Measurements from ENCODE around the gene HOXD11. TPM values are rescaled to one million over a fixed set of nuclear protein-coding genes. Genes with fewer than 3 reads are reported as not detected.

HOXD11 gene
- total RNA-seq, 1 donor from 2014 or later: not detected

- no peak overlapping the region for H3K4me3 Mint-ChIP-seq
- H3K4me1 Mint-ChIP-seq: peaks cover 13% of the 10 kb centered on the region
- no peaks in the 10 kb centered on the region for H3K9me3 Mint-ChIP-seq
- H3K27ac Mint-ChIP-seq (ENCODE audit: unreplicated experiment): no peak overlapping the region
- no peak for TF ChIP-seq CTCF (conservative IDR thresholded peaks at IDR 0.05)
- peaks cover 93% of the 10 kb centered on the region for H3K27me3 Mint-ChIP-seq (ENCODE audit: low read depth)
- peaks cover 7% of the 10 kb centered on the region for H3K36me3 Mint-ChIP-seq (ENCODE audit: low read depth)
- no peak for DNase-seq (ENCODE audit: low read depth, low spot score)
Observed at GRCh38 chr2:176107731-176108181, 676 bp downstream of the HOXD11 start.

- no peak for DNase-seq (ENCODE audit: low read depth, low spot score)
- Mint-ChIP-seq H3K27me3 (ENCODE audit: low read depth) (peaks cover 93% of the 10 kb centered on the region), H3K4me1 (peaks cover 13% of the 10 kb centered on the region), H3K36me3 (ENCODE audit: low read depth) (peaks cover 7% of the 10 kb centered on the region), H3K9me3 (no peaks in the 10 kb centered on the region), H3K4me3 (peak overlapping the region; percentile 1), H3K27ac (ENCODE audit: unreplicated experiment) (no peak overlapping the region)
- no peak for TF ChIP-seq CTCF (conservative IDR thresholded peaks at IDR 0.05)
Observed at GRCh38 chr2:176109192-176109901, 2.3 kb downstream of the HOXD11 start.

- no peak overlapping the region for H3K27ac Mint-ChIP-seq (ENCODE audit: unreplicated experiment)
- H3K4me1 Mint-ChIP-seq: peaks cover 13% of the 10 kb centered on the region
- H3K27me3 Mint-ChIP-seq (ENCODE audit: low read depth): peaks cover 93% of the 10 kb centered on the region
- H3K9me3 Mint-ChIP-seq: no peaks in the 10 kb centered on the region
- H3K4me3 Mint-ChIP-seq: no peak overlapping the region
- H3K36me3 Mint-ChIP-seq (ENCODE audit: low read depth): peaks cover 7% of the 10 kb centered on the region
- TF ChIP-seq CTCF (conservative IDR thresholded peaks at IDR 0.05): no peak
- DNase-seq (ENCODE audit: low read depth, low spot score): no peak
Observed at GRCh38 chr2:176109946-176110345, 2.9 kb downstream of the HOXD11 start.

GRCh38 chr2:176110415-176111308 lies 3.6 kb downstream of the HOXD11 start:
- Mint-ChIP-seq H3K36me3 (ENCODE audit: low read depth) (peaks cover 7% of the 10 kb centered on the region), H3K27ac (ENCODE audit: unreplicated experiment) (no peak overlapping the region), H3K4me1 (peaks cover 13% of the 10 kb centered on the region), H3K9me3 (no peaks in the 10 kb centered on the region), H3K27me3 (ENCODE audit: low read depth) (peaks cover 93% of the 10 kb centered on the region), H3K4me3 (peak overlapping the region; percentile 5)
- TF ChIP-seq CTCF (conservative IDR thresholded peaks at IDR 0.05): no peak
- no peak for DNase-seq (ENCODE audit: low read depth, low spot score)

- peak; percentile 69 for DNase-seq (ENCODE audit: low read depth, low spot score)
- TF ChIP-seq CTCF (conservative IDR thresholded peaks at IDR 0.05): peak; percentile 72
- H3K9me3 Mint-ChIP-seq: no peaks in the 10 kb centered on the region
- H3K4me1 Mint-ChIP-seq: peaks cover 7% of the 10 kb centered on the region
- peaks cover 93% of the 10 kb centered on the region for H3K27me3 Mint-ChIP-seq (ENCODE audit: low read depth)
- peaks cover 5% of the 10 kb centered on the region for H3K36me3 Mint-ChIP-seq (ENCODE audit: low read depth)
- peak overlapping the region; percentile 5 for H3K4me3 Mint-ChIP-seq
- H3K27ac Mint-ChIP-seq (ENCODE audit: unreplicated experiment): no peak overlapping the region
Observed at GRCh38 chr2:176111309-176111663, 4.2 kb downstream of the HOXD11 start.
